NB4 (cell line): ENCODE data around the gene ABHD14A.
A peak's percentile ranks its signal among the peaks of the same experiment; 100 is the strongest.

Experiments
- DNase-seq: peaks from one replicate; pipeline ENCODE4 v3.0.0; 2010; ENCODE audit warnings: low read depth
- H3K4me3 ChIP-seq: one replicate; pipeline ENCODE4 v1.5.1; 2011; ENCODE audit warnings: mild to moderate bottlenecking, low read depth, low read length, moderate library complexity
- CTCF ChIP-seq: IDR thresholded peaks from one replicate; pipeline ENCODE4 v1.5.1; 2012; ENCODE audit warnings: low read depth, low read length
- MAX ChIP-seq: IDR thresholded peaks from 2 replicates; pipeline ENCODE4 v1.6.1; 2011; ENCODE audit warnings: low read depth, low read length
- MYC ChIP-seq: IDR thresholded peaks from 2 replicates; pipeline ENCODE4 v1.6.1; 2011; ENCODE audit warnings: low read depth, low read length
- POLR2A ChIP-seq: IDR thresholded peaks from 2 replicates; pipeline ENCODE4 v1.6.1; 2011; ENCODE audit warnings: mild to moderate bottlenecking; ENCODE audit not compliant: insufficient read length; ENCODE audit errors: extremely low read depth

The ABHD14A gene

GRCh38 chr3:51997172-51997571 lies 22.3 kb downstream of the ABHD14A start:
- H3K4me3 ChIP-seq: no peak overlapping the region
- no peak for DNase-seq
- no peak for TF ChIP-seq CTCF
- no peak for TF ChIP-seq MYC
- no peak for TF ChIP-seq MAX
- no peak for TF ChIP-seq POLR2A

DNA sequence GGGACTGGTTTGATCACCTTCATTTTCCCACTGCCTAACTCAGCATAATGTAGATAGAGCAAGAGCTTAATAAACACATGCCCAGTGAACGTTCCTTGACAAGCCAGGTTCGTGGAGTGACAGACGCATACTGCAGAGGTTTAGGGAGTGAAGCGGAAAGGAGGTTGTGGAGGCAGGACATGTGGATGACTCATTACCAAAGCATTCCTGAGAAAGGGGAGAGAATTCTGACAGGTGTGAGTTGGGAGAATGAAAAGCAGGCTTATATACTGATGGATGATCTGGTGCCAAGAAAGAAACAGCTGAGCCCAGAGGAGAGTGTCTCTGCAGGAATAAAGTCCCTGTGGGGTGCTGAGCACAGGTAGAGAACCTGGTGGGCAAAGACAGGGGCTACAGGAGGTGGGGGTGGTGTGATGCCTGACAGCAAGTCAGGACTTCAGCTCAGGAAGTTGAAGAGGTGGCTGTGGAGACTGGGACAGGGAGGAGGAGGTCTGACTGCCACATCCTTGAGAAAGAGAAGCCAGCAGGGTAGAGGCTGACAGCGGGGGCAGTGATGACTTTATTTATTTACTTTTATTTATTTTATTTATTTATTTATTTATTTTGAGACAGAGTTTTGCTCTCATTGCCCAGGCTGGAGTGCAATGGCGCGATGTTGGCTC lies 23.2 kb downstream of the ABHD14A start:
- TF ChIP-seq POLR2A (no peak), MYC (no peak)
- H3K4me3 ChIP-seq: no peak overlapping the region
- DNase-seq: no peak

GRCh38 chr3:51998774-51999173 lies 23.9 kb downstream of the ABHD14A start:
- H3K4me3 ChIP-seq: no peak overlapping the region
- no peak for TF ChIP-seq CTCF
- TF ChIP-seq POLR2A: no peak
- TF ChIP-seq MYC: no peak
- TF ChIP-seq MAX: no peak
- DNase-seq: peak; percentile 49

- TF ChIP-seq POLR2A (no peak), CTCF (no peak), MAX (no peak), MYC (no peak)
- DNase-seq: no peak
- H3K4me3 ChIP-seq: no peak overlapping the region
Measured at GRCh38 chr3:51999846-52000245, 25.0 kb downstream of the ABHD14A start.

DNA sequence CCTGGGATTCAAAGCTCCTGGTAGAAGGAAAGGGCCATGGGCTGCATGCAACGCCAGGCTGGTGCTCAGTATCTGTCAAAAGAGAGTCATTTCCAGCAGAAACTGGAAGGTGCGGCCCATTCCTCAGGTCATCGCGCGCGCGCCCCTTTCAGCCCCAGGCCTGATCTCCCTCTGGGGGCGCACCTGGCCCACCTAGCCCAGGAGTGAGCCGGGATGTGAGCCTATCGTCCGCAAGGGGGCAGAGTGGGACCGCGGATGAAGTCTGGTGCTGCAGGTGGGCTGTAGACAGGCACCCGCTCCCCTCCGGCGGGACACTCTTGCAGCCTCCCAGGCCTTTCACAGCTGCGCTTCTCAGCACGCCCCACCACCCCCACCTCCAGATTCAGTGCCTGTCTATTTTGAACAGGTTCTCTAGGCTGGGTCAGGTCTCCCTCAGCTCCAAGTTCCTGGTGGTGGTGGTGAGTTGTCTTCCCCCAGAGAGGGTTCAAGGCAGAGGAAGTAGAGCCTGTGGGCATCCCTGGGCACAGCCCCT lies 26.6 kb downstream of the ABHD14A start:
- no peak overlapping the region for H3K4me3 ChIP-seq
- DNase-seq: peak; percentile 81
- peak; percentile 31; the same call in 1 of the 2 replicates for TF ChIP-seq MYC
- TF ChIP-seq POLR2A: no peak
- peak; percentile 83 for TF ChIP-seq CTCF
- TF ChIP-seq MAX: peak; percentile 49

- DNase-seq: no peak
- no peak overlapping the region for H3K4me3 ChIP-seq
- no peak for TF ChIP-seq CTCF
- TF ChIP-seq MYC: no peak
- TF ChIP-seq MAX: no peak
- no peak for TF ChIP-seq POLR2A
Measured at GRCh38 chr3:52002748-52003147, 27.9 kb downstream of the ABHD14A start.
